ENCODE measurements around the gene ARHGEF2.

GRCh38 chr1:156009404-156009803, 31.1 kb upstream of the ARHGEF2 start:
- TF ChIP-seq CTCF (IDR thresholded peaks at IDR 0.05) = no peak
- TF ChIP-seq POLR2A (IDR thresholded peaks at IDR 0.05) = no peak
